C4-2B (cell line): ENCODE results near the gene P2RX1.

ENCODE experiments used
- ZFX ChIP-seq: fragments of 450-650 bp; IDR thresholded peaks from 2 replicates; pipeline ENCODE4 v1.6.1; 2017
- TF ChIP-seq, protein P1 (sequence below): fragments of 450-650 bp; conservative IDR thresholded peaks from 2 replicates; pipeline ENCODE4 v1.5.1; 2017; ENCODE audit warnings: mild to moderate bottlenecking

DNA sequence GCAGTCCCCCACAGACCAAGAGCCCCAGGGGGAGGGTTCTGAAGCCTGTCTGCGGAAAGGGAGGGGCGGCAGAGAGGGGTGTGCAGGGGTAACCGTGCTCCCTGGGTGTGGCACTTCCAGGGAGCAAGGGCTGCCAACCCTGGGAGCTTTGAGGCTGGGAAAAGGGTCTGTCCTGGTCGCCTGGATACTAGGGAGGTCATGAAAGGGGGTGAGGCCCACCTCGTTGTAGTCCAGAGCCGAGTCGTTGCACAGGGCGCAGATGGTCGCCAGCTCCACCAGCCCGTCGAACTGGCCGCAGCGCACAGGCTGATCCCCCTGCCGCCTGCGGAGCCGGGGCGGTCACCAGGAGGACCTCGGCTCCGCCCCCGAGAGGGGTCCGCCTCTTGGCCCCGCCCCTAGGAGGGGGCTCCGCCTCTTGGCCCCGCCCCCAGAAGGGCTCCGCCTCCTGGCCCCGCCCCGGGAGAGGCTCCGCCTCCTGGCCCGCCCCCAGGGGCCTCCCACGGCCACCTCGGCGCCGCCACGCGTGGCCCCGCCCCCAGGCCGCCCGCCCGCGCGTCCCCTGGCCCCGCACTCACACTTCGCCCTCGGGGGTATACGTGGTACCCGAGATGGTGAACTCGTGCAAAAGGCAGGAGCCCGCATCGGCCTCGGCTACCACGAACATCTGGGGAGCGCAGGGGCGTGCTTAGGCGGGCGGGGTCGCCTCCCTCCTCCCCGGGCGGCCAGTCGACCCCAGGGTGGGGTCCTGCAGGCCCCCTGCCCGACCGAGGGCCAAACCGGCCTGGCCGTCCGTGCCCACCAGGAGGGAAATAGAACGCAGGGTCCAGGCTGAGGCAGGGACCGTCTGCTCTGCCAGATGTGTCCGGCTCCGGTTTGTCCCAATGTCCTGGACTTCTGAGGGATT is 28.5 kb upstream of the P2RX1 start:
- TF ChIP-seq, protein P1, sequence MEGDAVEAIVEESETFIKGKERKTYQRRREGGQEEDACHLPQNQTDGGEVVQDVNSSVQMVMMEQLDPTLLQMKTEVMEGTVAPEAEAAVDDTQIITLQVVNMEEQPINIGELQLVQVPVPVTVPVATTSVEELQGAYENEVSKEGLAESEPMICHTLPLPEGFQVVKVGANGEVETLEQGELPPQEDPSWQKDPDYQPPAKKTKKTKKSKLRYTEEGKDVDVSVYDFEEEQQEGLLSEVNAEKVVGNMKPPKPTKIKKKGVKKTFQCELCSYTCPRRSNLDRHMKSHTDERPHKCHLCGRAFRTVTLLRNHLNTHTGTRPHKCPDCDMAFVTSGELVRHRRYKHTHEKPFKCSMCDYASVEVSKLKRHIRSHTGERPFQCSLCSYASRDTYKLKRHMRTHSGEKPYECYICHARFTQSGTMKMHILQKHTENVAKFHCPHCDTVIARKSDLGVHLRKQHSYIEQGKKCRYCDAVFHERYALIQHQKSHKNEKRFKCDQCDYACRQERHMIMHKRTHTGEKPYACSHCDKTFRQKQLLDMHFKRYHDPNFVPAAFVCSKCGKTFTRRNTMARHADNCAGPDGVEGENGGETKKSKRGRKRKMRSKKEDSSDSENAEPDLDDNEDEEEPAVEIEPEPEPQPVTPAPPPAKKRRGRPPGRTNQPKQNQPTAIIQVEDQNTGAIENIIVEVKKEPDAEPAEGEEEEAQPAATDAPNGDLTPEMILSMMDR: no peak
- TF ChIP-seq ZFX: no peak
